HG03159 (cell line): ENCODE measurements around the gene SEZ6L.

Experiments
- ATAC-seq: cut with Tn5 transposase; IDR thresholded peaks from one replicate; pipeline ENCODE4 v1.9.1; 2021; ENCODE audit warnings: mild to moderate bottlenecking, moderate library complexity; ENCODE audit not compliant: unreplicated experiment

Gene SEZ6L

GRCh38 chr22:26239581-26239980 is 70.3 kb downstream of the SEZ6L start:
- ATAC-seq, result no peak

DNA sequence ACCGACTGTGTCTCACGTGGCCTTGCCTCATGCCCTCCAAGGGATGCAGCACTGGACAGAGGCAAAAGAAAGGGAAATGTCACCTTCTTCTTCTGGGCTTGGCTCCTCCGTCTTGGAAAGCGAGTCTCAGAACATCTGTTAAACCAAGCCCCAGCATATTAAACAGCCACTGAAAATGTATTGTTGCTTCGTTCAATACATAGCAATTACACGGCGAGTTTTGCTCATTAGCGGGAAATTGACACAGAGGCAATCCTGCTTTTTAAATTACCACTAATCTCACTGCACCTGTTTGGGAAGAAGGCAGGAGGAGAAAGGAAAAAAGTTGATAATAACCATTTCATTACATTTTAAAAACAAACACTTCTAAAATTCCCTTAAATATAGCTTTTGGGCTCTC is 72.1 kb downstream of the SEZ6L start:
- ATAC-seq, result no peak

- ATAC-seq, result no peak
Observed at GRCh38 chr22:26245001-26245400, 75.7 kb downstream of the SEZ6L start.

- ATAC-seq, result no peak
Observed at GRCh38 chr22:26246552-26246951, 77.3 kb downstream of the SEZ6L start.

GRCh38 chr22:26251869-26252268 is 82.6 kb downstream of the SEZ6L start:
- no peak for ATAC-seq

- no peak for ATAC-seq
Observed at GRCh38 chr22:26259510-26259909, 90.2 kb downstream of the SEZ6L start.

- ATAC-seq, result no peak
Observed at GRCh38 chr22:26264162-26264561, 94.9 kb downstream of the SEZ6L start.

DNA sequence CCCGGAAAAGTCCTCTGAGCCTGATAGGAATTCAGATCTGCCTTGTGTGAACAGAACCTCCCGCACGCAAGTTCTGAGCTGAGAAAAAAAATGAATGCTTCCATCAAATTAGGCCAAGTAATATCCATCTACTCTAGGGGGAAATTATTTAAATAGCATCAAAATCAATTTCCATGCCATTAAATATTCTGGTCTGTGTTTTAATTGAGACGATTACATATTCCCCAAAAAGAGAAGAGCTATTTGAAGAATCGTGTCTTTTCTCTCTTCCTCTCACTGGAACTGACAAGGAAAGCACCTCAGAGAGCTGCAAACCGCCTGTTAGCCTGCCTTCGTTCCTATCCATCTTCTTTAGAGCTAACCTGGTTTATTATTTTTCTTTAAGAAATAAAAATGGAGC is 96.0 kb downstream of the SEZ6L start:
- ATAC-seq, result no peak

DNA sequence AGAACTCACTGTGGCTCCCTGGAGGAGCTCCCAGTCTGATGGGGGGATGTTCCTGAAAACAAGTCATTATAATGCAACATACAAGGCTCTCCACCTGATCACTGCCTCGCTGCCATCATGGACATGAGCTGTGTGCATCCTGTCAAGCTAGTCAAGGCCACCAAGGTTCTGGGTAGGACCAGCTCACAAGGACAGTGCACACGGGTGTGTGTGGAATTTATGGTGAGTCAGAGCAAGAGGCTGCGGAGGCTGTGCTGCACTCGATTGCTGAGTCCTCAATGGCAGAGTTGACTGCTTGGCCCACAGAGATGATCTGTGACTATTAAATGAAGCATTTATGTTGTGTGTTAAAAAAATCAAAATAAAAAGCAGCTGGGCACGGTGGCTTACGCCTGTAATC is 96.6 kb downstream of the SEZ6L start:
- no peak for ATAC-seq

GRCh38 chr22:26267856-26268255 is 98.6 kb downstream of the SEZ6L start:
- no peak for ATAC-seq

DNA sequence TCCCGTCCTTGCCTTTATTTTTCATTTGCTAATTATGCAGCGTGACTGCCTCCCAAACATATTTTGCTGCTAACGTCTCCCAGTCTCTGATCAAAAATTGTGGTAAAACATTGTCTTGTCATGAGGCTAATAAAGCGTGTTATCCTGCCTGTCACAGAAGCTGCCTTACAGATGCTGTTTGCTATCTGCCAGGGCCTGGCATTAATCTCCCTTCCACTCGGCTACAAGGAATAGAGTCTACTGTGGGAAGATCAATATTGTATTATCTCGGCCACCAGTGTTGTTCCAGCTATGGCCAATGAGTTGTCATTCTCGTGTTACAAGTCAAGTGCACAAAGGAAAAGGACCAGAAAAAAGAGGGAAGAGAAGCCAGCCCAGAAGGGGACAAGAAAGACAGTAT is 100.3 kb downstream of the SEZ6L start:
- ATAC-seq, result no peak

DNA sequence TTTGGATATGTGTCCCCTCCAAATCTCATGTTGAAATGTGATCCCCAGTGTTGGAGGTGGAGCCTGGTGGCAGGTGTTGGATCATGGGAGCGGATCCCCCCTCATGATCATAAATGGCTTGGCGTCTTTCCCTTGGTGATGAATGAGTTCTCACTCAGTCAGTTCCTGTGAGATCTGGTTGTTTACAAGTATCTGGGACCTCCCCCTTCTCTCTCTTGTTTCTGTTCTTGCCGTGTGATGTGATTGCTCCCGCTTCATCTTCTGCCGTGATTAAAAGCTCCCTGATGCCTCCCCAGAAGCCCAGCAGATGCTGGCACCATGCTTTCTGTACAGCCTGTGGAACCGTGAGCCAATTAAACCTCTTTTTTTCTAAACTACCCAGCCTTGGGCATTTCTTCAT is 102.2 kb downstream of the SEZ6L start:
- ATAC-seq, result no peak

DNA sequence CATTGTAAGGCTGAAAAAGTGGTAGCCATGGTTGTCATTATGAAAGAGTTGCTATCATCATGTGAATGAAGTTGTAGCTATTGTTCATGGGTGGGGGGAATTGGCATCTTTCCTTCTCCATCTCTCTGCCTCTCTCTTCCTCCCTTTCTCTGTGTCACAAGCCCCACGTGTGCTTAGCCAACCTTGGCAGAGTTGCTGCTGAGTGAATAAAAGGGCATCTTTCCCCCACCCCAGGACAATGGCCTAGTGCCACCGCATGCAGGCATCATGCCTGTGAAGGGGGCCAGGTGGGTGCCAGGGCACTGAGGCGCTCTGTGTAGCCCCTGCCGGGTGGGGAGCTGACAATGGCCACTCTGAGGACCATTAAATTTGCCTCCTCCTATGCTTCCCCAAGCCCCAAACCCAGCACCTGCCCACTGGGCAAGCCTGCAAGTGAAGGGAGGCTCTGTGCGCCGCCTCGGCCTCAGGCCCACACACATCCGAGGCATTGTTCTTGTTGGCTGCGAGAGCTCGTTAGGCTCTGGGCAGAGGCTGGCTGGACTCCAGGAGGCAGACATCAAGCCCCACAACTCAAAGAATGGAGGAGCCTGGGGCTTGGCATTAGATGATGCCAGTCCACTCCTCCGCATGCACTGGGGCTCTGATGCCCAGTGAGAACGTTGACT is 103.9 kb downstream of the SEZ6L start:
- no peak for ATAC-seq

DNA sequence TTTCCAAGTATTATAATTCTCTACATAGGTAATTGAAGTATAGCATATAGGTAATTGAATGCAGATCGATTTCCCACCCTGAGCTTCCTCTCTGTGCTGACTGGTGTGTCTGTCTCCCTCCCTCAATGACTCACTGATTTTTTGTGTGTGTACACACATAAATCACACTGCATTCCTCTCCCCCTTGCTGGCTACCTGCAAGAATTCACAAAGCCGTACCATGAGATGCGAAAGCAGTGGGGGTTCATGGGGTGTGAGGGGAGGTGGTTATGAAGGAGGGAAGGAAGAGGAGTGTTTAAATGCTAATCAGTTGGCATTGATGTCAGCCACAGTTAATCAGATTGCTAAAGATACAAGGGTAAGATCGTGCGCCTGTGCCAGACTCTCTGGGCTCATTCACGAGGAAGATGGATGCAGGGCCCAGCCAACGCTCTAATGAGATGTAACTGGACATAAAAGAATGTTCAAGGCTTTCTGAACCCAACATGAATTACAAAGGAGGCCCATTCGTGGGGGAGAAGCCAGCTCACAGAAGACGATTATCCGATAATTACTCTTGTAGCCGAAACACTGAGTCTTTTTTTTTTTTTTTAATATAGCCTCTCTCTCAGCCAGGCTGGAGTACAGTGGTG is 107.4 kb downstream of the SEZ6L start:
- no peak for ATAC-seq

- no peak for ATAC-seq
Observed at GRCh38 chr22:26281941-26282340, 112.7 kb downstream of the SEZ6L start.

DNA sequence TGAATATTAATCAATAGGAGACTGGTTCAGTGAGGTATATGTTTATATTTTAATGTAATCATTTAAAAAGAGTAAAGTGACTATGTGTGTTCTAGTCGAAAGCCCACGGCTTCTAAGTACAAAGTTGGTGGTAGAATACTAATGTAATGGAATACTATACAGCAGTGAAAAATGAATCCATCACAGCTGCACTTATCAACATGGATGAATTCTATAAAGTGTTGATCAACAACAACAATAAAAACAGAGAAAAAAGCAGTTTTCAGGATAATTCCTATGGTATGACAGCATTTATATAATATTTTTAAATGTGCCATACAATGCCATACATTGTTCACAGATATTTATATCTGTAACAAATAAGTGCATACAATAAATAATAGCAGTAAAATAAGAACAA is 114.1 kb downstream of the SEZ6L start:
- ATAC-seq, result no peak

DNA sequence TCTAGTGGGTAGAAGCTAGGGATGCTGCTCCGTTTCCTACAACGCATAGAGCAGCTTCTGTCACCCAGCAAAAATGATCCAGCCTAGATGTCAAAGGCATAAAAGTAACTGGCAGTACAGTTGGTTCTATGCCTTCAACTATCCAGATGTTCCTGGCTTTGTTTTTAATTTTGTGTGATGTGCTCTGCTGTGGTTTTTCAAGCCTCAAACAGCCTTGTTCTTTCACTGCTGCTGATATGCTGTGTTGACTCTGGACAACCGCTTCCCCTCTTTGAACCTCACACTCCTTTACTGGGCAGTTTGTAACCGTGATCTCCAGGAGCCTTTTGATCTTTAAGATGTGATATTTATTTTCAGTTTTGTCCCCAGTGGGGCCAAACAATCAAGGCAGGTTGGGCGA is 116.4 kb downstream of the SEZ6L start:
- ATAC-seq, result no peak

- no peak for ATAC-seq
Observed at GRCh38 chr22:26286091-26286820, 117.0 kb downstream of the SEZ6L start.

- ATAC-seq, result no peak
Observed at GRCh38 chr22:26287382-26288225, 118.3 kb downstream of the SEZ6L start.

- ATAC-seq, result no peak
Observed at GRCh38 chr22:26289611-26290101, 120.4 kb downstream of the SEZ6L start.
